HG03025 (cell line): ENCODE measurements around the gene LCE3D.
"Not testable (repeated sequence)": the region's sequence is repeated elsewhere in the genome, so short reads cannot be mapped to it uniquely, and the experiment has no call there.

Experiments used
- ATAC-seq: cut with Tn5 transposase; IDR thresholded peaks from one replicate; pipeline ENCODE4 v1.9.1; 2021; ENCODE audit warnings: mild to moderate bottlenecking, moderate library complexity; ENCODE audit not compliant: unreplicated experiment, low FRiP score

Gene LCE3D

GRCh38 chr1:152580433-152580832, at the start of gene LCE3D:
Gene LCE3D (minus strand): TSS chr1:152580516. CDS start chr1:152579936, 580 bp downstream.
- ATAC-seq = no peak

- ATAC-seq = no peak
Observed at GRCh38 chr1:152626744-152627143, 46.4 kb upstream of the LCE3D start.

- no peak for ATAC-seq
Observed at GRCh38 chr1:152623203-152623844, 43.0 kb upstream of the LCE3D start.

- ATAC-seq = no peak
Observed at GRCh38 chr1:152622803-152623202, 42.5 kb upstream of the LCE3D start, which contains the start of gene LCE3A. Gene LCE3A (minus strand): TSS chr1:152623103. CDS start chr1:152623103, 0 bp downstream.

- no peak for ATAC-seq
Observed at GRCh38 chr1:152621993-152622392, 41.7 kb upstream of the LCE3D start.

GRCh38 chr1:152613511-152613910, 33.2 kb upstream of the LCE3D start, which contains the start of gene LCE3B:
Gene LCE3B (plus strand): TSS chr1:152613811. CDS start chr1:152613811, 0 bp downstream.
- ATAC-seq = no peak

- no peak for ATAC-seq
Observed at GRCh38 chr1:152599934-152600333, 19.6 kb upstream of the LCE3D start, which contains the start of gene LCE3C. Gene LCE3C (plus strand): TSS chr1:152600234. CDS start chr1:152600732, 498 bp downstream.

GRCh38 chr1:152596986-152597385, 16.7 kb upstream of the LCE3D start:
- no peak for ATAC-seq

GRCh38 chr1:152585586-152585985, 5.3 kb upstream of the LCE3D start:
- ATAC-seq = no peak

GRCh38 chr1:152582647-152583046, 2.3 kb upstream of the LCE3D start:
- no peak for ATAC-seq

- not testable (repeated sequence) for ATAC-seq
Observed at GRCh38 chr1:152579526-152579925, 790 bp downstream of the LCE3D start.

GRCh38 chr1:152577168-152577567, 3.1 kb downstream of the LCE3D start:
- ATAC-seq = no peak

- ATAC-seq = no peak
Observed at GRCh38 chr1:152566681-152567080, 13.6 kb downstream of the LCE3D start, which contains the start of gene LCE3E. Gene LCE3E (minus strand): TSS chr1:152566780. CDS start chr1:152566208, 572 bp downstream.

- no peak for ATAC-seq
Observed at GRCh38 chr1:152565535-152566215, 14.6 kb downstream of the LCE3D start.

GRCh38 chr1:152565115-152565514, 15.2 kb downstream of the LCE3D start:
- ATAC-seq = no peak

GRCh38 chr1:152548358-152548757, 32.0 kb downstream of the LCE3D start:
- ATAC-seq = not testable (repeated sequence)

- no peak for ATAC-seq
Observed at GRCh38 chr1:152546704-152547103, 33.6 kb downstream of the LCE3D start.

GRCh38 chr1:152543820-152544219, 36.5 kb downstream of the LCE3D start:
- ATAC-seq = no peak

GRCh38 chr1:152539901-152540300, 40.4 kb downstream of the LCE3D start:
- ATAC-seq = no peak

- ATAC-seq = no peak
Observed at GRCh38 chr1:152537496-152537895, 42.8 kb downstream of the LCE3D start.

- ATAC-seq = no peak
Observed at GRCh38 chr1:152535774-152536173, 44.5 kb downstream of the LCE3D start.
